GDM1 (cell line): ENCODE data around the gene NUP107.

ENCODE experiments used
- DNase-seq: peaks from one replicate; lab custom pipeline; 2025; lab: John Stamatoyannopoulos, UW

Gene NUP107

DNA sequence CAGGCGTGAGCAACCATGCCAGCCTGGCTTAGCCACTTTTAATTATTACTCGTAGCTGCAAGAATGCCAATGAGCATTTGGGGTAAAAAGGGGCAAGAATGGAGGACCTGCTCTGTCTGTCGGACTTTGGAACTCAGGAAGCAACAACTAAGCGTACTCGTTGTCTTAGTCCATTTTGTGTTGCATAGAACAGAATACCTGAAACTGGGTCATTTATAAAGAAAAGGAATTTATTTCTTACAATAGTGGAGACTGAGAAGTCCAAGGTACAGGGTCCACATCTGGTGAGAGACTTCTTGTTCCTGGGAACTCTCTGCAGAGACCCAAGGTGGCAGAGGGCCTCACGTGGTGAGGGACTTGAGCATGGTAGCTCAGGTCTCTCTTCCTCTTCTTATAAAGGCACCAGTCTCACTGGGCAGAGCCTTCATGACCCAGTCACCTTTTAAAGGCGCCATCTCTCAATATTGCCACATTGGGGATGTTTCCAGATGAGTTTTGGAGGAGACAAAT is 88.4 kb downstream of the NUP107 start:
- no peak for DNase-seq

DNA sequence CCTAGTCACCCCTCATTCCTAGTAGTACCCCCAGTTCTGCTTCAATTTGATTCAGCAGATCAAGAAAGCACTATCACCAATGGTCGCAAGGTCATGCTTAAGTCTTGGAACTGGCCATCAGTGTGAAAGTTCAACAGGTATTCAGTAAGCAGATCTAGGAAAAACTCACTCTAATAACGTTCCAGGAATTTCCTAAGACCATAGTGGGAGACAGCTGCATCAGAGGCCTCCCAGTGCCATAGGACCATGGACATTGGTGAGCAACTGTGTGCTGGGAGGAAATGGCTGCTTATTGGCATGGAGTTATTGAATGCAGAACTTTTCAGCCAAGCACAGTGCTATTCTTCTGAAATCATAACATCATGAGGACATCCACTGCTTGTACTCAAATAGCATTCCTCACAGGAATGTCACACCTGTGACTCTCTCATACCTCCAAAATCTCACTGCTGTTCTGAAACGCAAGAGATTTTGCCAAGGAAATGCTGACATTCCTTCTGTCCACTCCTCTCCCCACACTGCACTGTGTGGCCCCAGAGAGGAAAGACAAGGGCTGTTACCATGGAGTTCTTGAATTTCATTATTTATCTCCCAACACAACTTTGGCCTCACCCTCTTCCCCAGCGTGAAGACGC is 90.3 kb downstream of the NUP107 start:
- DNase-seq: no peak

DNA sequence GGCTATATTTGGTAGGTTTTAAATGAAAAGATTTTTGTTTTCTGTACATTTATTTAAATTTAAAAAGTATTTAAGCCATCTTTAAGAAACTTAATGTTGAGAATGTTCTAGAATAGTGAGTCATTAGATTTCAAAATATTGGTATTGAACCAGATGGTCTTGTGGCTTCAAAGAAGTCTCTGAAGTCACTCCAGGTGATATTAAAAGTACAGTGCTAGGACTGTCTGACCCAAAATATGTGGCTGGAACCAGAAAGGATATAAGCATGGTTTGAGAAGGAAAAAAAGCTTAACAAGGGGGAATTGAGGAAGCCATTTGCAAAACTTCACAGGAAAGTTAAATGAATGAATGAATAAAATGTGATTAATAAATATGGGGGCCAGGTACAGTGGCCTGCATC is 92.5 kb downstream of the NUP107 start:
- DNase-seq: no peak

DNA sequence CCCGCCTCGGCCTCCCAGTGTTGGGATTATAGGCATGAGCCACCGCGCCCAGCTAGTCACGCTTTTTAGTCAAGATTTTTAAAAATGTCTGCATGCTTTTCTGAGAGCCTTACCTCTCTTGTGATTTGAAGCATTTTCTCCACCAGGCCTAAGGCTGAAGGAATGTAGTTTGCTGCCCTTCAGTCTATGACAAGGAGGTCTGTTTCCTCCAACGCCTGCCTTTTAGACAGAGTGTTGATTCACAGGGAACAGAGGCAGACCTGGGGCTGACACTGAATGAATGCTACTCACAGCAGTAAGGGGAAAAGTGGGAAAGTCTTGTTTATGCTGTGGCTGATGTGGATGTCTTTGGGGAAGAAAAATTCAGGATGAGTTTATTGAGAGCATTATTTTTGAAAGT is 94.0 kb downstream of the NUP107 start:
- DNase-seq: no peak

DNA sequence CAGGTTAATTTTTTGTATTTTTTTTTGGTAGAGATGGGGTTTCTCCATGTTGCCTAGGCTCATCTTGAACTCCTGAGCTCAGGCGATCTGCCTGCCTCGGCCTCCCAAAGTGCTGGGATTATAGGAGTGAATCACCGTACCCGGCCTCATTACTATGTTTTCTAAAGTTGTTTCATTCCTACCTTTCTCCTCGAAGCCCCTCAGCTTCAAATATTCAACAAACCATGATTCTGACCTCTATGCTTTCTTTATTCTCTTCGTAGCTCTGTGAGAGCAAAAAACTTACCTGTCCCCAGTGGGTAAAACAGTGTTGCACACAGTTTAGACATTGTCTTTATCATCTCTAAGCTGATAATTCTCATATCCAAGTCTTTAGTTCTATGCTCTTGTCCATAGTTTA is 95.0 kb downstream of the NUP107 start:
- no peak for DNase-seq

DNA sequence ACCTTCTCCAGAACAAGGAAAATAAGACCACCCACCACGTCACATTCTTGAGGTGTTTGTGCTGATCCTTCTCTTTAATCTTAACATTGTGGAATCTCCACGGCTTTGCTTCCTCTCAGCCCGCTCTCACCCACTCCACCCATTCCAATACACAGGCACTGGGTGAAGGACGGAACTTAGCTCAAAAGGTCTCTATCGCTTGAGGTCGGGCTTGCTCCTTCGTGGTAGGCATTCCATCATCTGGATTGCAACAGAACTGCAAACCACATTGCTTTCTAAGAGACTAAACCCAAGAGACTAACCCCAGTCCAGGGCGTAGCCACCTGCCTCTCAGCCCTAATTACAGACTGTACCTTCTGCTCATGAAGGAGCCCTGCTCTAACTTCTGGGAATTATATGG is 97.2 kb downstream of the NUP107 start:
- no peak for DNase-seq

DNA sequence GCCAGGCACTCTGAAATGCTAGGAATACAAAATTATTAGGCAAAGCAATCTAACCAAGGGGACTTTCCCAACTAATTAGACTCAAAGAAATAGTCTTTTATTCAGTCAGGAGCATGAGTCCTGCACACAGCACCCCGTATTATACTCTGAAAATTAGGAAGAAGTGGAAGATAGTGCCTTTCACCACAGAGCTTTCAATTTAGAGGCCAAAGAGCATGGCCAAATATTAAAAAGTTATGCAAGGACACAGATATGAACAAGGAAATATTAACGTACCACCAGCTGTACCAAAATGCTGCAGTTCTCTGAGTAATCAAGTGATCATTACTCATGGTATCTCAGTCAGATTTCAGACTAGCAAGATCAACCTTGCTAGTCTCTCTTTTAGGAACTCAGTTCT is 98.6 kb downstream of the NUP107 start:
- no peak for DNase-seq

DNA sequence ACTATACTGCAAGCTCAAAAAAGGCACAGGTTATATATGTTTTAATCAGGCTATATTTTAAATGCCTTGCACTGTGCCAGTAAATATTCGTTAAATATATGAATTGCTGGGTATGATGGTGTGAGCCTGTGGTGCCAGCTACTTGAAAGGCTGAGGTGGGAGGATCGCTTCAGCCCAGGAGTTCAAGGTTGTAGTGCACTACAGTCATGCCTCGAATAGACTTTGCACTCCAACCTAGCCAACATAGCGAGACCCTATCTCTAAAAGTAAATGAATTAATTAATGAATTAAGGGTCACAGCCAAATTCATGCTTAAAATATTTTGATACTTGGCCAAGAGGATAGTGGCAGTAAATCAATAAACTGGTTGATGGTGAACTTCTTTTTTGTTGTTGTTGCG is 99.0 kb downstream of the NUP107 start:
- DNase-seq: no peak

DNA sequence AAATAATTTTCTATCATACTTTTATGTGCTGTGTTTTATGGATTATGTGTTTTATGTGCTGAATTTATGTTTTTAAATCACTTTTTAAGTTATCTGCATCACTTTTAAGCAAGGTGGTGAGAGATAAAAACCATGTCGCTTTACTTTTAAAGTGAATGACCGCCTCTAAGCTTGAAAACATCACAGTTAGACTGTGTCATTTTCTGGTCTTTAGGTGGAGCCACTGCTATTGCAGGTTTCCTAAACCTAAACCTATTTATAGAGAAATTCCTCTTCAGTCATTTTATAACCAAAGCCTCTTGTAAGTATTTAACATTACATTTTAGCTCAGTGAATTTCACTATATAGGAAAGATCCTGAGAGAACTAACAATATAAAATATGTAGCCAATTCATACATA is 100.2 kb downstream of the NUP107 start:
- DNase-seq: peak; percentile 7

DNA sequence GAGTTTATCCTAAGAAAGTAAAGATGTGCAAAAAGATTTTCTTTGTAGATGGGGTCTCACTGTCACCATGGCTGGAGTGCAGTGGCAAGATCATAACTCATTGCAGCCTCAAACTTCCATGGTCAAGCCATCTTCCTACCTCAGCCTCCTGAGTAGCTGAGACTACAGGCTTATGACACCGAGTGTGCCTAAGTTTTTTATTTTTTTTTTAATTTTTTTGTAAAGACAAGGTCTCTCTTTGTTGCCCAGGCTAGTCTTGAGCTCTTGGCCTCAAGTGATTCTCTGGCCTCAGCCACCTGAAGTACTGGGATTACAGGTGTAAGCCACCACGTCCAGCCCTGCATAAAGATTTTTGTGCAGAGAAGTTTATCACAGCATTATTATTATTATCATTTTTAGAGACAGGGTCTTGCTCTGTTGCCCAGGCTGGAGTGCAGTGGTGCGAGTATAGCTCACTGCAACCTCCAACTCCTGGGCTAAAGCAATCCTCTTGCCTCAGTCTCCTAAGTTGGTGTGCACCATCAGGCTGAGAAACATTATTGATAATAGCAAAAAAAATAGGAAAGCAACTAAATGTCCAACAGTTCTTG is 101.9 kb downstream of the NUP107 start:
- DNase-seq: no peak

DNA sequence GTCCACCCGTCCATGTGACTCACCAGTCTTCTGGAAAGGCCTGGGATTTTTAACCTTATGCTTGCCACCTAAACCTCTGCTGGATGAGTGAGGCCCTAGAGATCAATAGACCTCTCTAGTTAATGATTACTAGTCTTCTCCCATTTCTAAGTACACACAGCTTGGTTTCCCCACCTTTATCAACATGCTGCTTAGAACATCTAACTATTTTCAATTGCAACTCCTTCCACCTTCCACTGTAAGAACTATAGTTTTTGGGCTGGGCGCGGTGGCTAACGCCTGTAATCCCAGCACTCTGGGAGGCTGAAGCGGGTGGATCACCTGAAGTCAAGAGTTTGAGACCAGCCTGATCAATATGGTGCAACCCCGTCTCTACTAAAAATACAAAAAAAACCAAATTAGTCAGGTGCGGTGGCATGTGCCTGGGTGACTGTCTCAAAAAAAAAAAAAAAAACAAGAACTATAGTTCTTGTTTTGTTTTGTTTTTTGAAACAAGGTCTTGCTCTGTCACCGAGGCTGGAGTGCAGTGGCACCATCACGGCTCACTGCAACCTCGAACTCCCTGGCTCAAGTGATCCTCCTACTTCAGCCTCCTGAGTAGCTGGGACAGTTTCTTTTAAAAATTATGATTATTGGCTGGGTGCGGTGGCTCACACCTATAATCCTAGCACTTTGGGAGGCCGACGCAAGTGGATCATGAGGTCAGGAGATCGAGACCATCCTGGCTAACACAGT is 102.5 kb downstream of the NUP107 start:
- DNase-seq: no peak

DNA sequence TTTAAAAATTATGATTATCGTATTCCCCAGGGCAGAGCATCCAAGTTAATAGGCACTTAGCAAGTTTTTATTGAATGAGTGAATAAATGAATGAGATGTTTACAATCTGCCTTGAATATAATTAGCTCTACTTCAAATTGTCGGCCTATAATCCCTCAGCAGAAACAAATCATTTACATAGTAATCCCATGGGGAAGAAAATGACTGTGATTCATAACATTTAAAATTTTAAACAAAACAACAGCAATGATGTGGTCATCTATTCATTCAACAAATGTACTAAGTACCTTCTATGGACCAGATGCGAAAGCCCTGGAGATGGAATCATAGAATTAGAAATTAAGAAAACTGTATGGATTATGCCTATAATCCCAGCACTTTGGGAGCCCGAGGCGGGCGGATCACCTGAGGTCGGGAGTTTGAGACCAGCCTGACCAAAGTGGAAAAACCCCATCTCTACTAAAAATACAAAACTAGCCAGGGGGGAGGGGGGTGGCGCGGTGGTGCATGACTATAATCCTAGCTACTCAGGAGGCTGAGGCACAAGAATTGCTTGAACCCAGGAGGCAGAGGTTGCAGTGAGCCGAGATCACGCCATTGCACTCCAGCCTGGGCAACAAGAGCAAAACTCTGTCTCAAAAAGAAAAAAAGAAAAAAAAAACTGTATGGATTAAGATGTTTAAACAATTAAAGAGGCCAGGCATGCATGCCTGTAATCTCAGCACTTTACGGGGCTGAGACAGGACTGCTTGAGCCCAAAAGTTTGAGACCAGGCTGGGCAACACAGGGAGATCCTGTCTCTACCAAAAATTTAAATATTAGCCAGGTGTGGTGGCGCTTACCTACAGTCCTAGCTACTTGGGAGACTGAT is 103.5 kb downstream of the NUP107 start:
- no peak for DNase-seq

DNA sequence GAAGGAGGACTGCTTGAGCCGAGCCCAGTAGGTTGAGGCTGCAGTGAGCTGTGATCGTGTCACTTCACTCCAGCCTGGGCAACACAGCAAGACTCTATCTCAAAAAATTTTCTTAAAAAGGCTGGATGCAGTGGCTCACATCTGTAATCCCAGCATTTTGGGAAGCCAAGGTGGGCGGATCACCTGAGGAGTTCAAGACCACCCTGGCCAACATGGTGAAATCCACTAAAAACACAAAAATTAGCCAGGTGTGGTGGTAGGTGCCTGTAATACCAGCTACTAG is 104.1 kb downstream of the NUP107 start:
- no peak for DNase-seq

DNA sequence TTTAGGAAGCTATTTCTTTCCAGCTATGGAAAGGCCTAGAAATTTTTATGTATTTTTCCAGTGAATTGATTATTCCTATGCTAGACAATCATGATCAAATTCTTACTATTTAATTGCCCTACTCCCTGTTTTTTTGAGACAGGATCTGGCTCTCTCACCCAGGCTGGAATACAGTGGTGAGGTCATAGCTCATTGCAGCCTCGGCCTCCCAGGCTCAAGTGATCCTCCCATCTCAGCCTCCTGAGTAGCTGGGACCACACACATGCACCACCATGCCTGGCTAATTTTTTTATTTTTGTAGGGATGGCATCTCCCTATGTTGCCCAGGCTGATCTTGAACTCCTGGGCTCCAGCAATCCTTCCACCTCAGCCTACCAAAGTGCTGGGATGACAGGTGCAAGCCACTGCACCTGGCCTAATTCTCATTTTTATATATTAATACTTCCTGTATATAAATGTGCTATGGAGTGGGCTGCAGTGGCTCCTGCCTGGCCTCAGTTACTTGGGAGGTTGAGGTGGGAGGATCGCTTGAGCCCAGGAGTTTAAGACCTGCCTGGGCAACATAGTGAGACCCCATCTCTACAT is 105.2 kb downstream of the NUP107 start:
- no peak for DNase-seq

DNA sequence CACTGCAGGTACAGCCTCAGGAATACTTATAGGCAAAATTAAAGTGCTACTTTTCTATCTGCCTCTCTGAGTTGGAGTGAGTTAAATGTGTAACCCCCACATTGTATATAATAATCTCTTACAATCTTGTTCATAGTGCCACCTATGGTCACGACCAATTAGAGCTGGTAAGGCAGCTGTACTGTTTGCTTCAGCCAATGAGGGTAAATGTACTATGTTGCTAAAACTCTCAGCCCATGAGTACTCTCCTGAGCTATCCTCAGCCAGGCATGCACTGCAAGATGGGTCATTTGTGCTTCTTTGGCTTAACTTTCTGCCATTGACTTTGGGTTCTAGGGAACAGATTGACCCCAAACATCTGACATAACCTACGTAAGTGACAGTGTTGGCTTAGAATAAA is 106.2 kb downstream of the NUP107 start:
- peak; percentile 44 for DNase-seq

DNA sequence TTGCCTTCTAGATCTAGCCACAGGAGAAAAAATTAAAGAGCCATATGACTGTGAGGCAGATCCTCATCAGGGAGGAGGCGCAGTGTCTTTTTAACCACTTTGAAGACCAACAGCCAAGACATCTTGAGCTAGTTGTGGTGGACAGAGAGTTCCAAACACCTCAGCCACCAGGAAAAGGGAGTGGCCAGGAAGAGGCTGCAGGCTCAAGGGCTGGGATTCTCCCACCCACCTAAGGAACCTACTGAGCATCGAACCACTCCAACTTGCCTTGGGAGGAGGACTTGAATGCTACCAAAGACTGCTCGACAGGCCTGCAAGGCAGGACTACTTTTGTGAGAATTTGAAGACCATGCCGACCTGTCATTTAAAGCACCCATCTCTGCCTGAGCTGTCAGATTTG is 106.7 kb downstream of the NUP107 start:
- no peak for DNase-seq

DNA sequence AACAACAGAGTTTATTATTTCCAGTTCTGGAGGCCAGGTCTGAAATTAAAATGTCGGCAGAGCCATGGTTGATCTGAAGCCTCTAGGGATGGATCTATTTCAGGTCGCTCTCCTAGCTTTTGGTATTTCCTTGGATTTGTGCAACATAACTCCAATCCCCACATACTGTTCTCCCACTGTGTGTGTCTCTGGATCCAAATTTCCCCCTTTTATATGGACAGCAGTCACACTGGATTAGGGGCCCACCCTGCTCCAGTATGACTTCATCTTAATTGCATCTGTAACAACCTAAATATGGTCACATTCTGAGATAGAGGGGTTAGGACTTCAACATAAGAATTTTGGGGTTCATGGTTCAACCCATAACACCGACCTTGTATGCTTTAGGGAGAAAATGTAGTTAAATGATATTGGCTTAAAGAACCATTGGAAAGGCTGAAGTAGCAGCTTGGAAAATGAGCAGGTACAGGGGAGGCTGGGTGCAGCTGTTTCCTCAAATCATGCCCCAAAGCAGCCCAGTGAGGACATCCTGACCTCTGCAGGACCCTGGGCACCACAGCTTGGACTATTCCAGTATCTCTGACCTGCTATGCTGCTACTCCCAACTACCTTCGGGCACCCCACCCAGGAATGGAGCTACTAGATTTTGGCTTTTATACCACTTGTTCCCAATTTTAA is 107.3 kb downstream of the NUP107 start:
- DNase-seq: no peak

DNA sequence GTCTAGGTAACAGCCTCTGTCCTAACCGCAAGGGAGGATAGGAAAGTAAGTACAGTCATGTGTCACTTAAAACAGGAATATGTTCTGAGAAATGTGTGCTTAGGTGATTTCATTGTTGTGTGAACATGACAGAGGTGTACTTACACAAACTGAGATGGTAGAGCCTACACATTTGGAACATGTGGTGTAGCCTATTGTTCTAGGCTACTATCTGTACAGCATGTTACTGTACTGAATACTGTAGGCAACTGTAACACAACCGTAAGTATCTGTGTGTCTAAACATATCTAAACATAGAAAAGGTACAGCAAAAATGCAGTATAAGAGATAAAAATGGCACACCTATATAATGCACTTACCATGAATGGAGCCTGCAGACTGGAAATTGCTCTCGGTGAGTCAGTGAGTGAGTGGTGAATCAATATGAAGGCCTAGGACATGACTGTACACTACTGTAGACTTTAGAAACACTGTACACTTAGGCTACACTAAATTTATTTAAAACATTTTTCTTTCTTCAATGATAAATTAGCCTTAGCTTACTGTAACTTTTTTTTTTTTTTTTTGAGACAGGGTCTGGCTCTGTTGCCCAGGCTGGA is 108.0 kb downstream of the NUP107 start:
- DNase-seq: no peak
